K562 (cell line): ENCODE results near the gene NKAPL. TPM values are rescaled to one million over a fixed set of nuclear protein-coding genes. Genes with fewer than 3 reads are reported as not detected.
A peak's percentile ranks its signal among the peaks of the same experiment; 100 is the strongest.

ENCODE experiments used
- CCAR2 ChIP-seq: fragments of 200-400 bp; formaldehyde crosslinking; IDR thresholded peaks from 2 replicates; pipeline ENCODE4 v1.6.1; 2017; ENCODE audit warnings: mild to moderate bottlenecking, low read depth, low read length
- CEBPB ChIP-seq: fragments of 450-650 bp; IDR thresholded peaks from 2 replicates; pipeline ENCODE4 v1.6.1; 2016; ENCODE audit warnings: missing genetic modification characterization, missing compliant biosample characterization
- E2F3 ChIP-seq: fragments of 250-450 bp; sonication (Bioruptor Pico); IDR thresholded peaks from 2 replicates; pipeline ENCODE4 v1.4.0; 2020; ENCODE audit warnings: mild to moderate bottlenecking
- GATAD2A ChIP-seq: fragments of 450-650 bp; IDR thresholded peaks from 2 replicates; pipeline ENCODE4 v1.6.1; 2017
- MEF2D ChIP-seq: conservative IDR thresholded peaks from 2 replicates; pipeline ENCODE4 v1.6.1; 2016; ENCODE audit warnings: low read depth, missing genetic modification characterization, missing compliant biosample characterization
- NFE2 ChIP-seq: IDR thresholded peaks from 2 replicates; pipeline ENCODE4 v1.6.1; 2014; ENCODE audit warnings: antibody characterized with exemption, low read depth
- NR4A1 ChIP-seq, 2 experiments: fragments of 250-450 bp in 1 of 2; fragments of 450-650 bp in 1 of 2; sonication (Bioruptor Pico) in 1 of 2; IDR thresholded peaks; 2 replicates each; pipeline versions ENCODE4 v1.4.0 to v1.6.1; 2016 to 2020; ENCODE audit warnings: mild to moderate bottlenecking in 2 of 2, missing compliant biosample characterization in 1 of 2, missing genetic modification characterization in 1 of 2, moderate library complexity in 1 of 2
- POU5F1 ChIP-seq: fragments of 150-350 bp; IDR thresholded peaks from 2 replicates; pipeline ENCODE4 v1.6.1; 2014; ENCODE audit warnings: borderline replicate concordance, low read length, low read depth, mild to moderate bottlenecking; ENCODE audit not compliant: partially characterized antibody
- TBP ChIP-seq: optimal IDR thresholded peaks from 2 replicates; pipeline ENCODE3; 2011; ENCODE audit warnings: low read depth, low read length, improper control_type of control experiment
- ZNF3 ChIP-seq: fragments of 250-450 bp; sonication (Bioruptor Pico); IDR thresholded peaks from 2 replicates; pipeline ENCODE4 v1.5.0; 2021; ENCODE audit warnings: mild to moderate bottlenecking, moderate library complexity
- ZNF668 ChIP-seq: fragments of 250-450 bp; sonication (Bioruptor Pico); IDR thresholded peaks from 2 replicates; pipeline ENCODE4 v1.8.0; 2022; ENCODE audit warnings: mild to moderate bottlenecking, inconsistent platforms
- ZNF717 ChIP-seq: fragments of 250-450 bp; sonication (Bioruptor Pico); IDR thresholded peaks from 2 replicates; pipeline ENCODE4 v1.5.0; 2021
- polyA plus RNA-seq, 8 experiments: library from polyadenylated mRNA; depleted of rRNA in 4 of 8; stranded (reverse) in 5 of 8; unstranded in 3 of 8; fragments of >200 nt; fragmentation: Nextera tagmentation in 2 of 8; fragmentation: Illumina TruSeq in 1 of 8; extraction: Ambion mirVana in 2 of 8; extraction: Trizol in 1 of 8; gene quantifications; 2 replicates each; pipeline versions ENCODE4 v1.2.1 to v1.2.3, GENCODE V29; 2011 to 2014; ENCODE audit warnings: inconsistent platforms in 1 of 8, missing spikeins in 1 of 8
- total RNA-seq, 7 experiments: library from RNA; depleted of rRNA in 6 of 7; stranded (reverse); fragments of >200 nt in 6 of 7; fragmentation: Illumina TruSeq in 2 of 7; extraction: Trizol in 2 of 7; gene quantifications; 2 replicates each; pipeline versions ENCODE4 v1.2.1 to v1.2.3, GENCODE V29; 2011 to 2021; ENCODE audit warnings: low replicate concordance in 1 of 7
- TF ChIP-seq, protein P1 (sequence below): fragments of 450-650 bp; IDR thresholded peaks from 2 replicates; pipeline ENCODE4 v1.6.1; 2017; ENCODE audit warnings: antibody characterized with exemption, mild to moderate bottlenecking
- TF ChIP-seq, protein P2 (sequence below): fragments of 250-450 bp; sonication (Bioruptor Pico); IDR thresholded peaks from 2 replicates; pipeline ENCODE4 v1.5.0; 2021; ENCODE audit warnings: mild to moderate bottlenecking, borderline replicate concordance
- TF ChIP-seq, protein P3 (sequence below): sonication (generic); formaldehyde crosslinking; IDR thresholded peaks from 2 replicates; pipeline ENCODE4 v1.8.0; 2023; ENCODE audit warnings: mild to moderate bottlenecking, missing genetic modification reagents

The NKAPL gene
- total and polyA plus RNA-seq, 9 of the 15 experiments (the other 6 are each of a cell fraction or from before 2014, with no cell fraction given) = not detected

DNA sequence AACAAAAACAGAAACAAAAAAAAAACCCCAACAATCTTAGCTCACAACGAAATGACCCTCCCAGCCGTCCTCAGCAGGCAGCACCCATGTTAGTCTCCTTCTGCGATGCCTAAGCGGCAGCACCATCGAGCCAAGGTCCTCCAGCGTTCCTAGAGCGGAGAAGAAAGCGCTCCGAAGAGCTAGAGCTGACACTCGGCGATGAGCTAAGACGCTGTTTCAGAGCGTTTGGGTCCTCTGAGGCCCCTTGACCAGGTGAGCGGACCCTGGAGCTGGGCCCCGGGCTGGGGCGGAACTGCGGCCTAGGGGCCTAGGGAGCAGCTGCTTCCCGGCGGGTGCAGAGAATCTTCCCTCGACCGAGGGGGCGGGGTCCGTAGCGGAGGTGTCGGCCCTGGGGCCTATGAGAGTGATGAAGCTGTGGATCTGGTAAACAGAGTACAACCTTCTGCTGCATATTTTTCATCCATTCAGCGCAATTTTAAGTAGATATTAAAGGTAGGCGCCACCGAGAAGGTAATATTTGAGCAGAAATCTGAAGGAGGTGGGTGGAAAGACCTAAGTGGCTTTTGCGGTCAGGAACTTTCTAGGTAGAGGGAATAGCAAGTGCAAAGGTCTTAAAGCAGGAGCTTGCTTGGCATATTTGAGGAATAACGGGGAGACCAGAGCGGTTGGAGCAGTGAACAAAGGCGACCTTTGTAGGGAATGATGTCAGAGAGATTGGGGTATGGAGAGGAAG, 8.0 kb downstream of the NKAPL start, which contains the start of gene ZSCAN26 (continued):
- TF ChIP-seq, protein P1, sequence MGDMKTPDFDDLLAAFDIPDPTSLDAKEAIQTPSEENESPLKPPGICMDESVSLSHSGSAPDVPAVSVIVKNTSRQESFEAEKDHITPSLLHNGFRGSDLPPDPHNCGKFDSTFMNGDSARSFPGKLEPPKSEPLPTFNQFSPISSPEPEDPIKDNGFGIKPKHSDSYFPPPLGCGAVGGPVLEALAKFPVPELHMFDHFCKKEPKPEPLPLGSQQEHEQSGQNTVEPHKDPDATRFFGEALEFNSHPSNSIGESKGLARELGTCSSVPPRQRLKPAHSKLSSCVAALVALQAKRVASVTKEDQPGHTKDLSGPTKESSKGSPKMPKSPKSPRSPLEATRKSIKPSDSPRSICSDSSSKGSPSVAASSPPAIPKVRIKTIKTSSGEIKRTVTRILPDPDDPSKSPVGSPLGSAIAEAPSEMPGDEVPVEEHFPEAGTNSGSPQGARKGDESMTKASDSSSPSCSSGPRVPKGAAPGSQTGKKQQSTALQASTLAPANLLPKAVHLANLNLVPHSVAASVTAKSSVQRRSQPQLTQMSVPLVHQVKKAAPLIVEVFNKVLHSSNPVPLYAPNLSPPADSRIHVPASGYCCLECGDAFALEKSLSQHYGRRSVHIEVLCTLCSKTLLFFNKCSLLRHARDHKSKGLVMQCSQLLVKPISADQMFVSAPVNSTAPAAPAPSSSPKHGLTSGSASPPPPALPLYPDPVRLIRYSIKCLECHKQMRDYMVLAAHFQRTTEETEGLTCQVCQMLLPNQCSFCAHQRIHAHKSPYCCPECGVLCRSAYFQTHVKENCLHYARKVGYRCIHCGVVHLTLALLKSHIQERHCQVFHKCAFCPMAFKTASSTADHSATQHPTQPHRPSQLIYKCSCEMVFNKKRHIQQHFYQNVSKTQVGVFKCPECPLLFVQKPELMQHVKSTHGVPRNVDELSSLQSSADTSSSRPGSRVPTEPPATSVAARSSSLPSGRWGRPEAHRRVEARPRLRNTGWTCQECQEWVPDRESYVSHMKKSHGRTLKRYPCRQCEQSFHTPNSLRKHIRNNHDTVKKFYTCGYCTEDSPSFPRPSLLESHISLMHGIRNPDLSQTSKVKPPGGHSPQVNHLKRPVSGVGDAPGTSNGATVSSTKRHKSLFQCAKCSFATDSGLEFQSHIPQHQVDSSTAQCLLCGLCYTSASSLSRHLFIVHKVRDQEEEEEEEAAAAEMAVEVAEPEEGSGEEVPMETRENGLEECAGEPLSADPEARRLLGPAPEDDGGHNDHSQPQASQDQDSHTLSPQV = peak; percentile 62; the same call in 1 of the 2 replicates
- TF ChIP-seq NR4A1 (CRISPR knock-in tag; IDR thresholded peaks at IDR 0.05) (peak; percentile 86; the same call in 1 of the 2 replicates), NR4A1 (tag; IDR thresholded peaks at IDR 0.05) (no peak), ZNF717 (no peak), POU5F1 (no peak), CEBPB (tag) (no peak), TBP (peak; percentile 80), E2F3 (CRISPR knock-in tag) (0 out of 2 replicates have a peak, but pooled peaks have one; percentile 63), ZNF668 (CRISPR knock-in tag) (no peak), NFE2 (no peak), GATAD2A (no peak; the same call in 1 of the 2 replicates), MEF2D (tag) (no peak; the same call in 1 of the 2 replicates), ZNF3 (CRISPR knock-in tag) (no peak), CCAR2 (no peak)
- TF ChIP-seq, protein P2, sequence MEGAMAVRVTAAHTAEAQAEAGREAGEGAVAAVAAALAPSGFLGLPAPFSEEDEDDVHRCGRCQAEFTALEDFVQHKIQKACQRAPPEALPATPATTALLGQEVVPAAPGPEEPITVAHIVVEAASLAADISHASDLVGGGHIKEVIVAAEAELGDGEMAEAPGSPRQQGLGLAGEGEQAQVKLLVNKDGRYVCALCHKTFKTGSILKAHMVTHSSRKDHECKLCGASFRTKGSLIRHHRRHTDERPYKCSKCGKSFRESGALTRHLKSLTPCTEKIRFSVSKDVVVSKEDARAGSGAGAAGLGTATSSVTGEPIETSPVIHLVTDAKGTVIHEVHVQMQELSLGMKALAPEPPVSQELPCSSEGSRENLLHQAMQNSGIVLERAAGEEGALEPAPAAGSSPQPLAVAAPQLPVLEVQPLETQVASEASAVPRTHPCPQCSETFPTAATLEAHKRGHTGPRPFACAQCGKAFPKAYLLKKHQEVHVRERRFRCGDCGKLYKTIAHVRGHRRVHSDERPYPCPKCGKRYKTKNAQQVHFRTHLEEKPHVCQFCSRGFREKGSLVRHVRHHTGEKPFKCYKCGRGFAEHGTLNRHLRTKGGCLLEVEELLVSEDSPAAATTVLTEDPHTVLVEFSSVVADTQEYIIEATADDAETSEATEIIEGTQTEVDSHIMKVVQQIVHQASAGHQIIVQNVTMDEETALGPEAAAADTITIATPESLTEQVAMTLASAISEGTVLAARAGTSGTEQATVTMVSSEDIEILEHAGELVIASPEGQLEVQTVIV (CRISPR knock-in tag) = no peak
- TF ChIP-seq, protein P3, sequence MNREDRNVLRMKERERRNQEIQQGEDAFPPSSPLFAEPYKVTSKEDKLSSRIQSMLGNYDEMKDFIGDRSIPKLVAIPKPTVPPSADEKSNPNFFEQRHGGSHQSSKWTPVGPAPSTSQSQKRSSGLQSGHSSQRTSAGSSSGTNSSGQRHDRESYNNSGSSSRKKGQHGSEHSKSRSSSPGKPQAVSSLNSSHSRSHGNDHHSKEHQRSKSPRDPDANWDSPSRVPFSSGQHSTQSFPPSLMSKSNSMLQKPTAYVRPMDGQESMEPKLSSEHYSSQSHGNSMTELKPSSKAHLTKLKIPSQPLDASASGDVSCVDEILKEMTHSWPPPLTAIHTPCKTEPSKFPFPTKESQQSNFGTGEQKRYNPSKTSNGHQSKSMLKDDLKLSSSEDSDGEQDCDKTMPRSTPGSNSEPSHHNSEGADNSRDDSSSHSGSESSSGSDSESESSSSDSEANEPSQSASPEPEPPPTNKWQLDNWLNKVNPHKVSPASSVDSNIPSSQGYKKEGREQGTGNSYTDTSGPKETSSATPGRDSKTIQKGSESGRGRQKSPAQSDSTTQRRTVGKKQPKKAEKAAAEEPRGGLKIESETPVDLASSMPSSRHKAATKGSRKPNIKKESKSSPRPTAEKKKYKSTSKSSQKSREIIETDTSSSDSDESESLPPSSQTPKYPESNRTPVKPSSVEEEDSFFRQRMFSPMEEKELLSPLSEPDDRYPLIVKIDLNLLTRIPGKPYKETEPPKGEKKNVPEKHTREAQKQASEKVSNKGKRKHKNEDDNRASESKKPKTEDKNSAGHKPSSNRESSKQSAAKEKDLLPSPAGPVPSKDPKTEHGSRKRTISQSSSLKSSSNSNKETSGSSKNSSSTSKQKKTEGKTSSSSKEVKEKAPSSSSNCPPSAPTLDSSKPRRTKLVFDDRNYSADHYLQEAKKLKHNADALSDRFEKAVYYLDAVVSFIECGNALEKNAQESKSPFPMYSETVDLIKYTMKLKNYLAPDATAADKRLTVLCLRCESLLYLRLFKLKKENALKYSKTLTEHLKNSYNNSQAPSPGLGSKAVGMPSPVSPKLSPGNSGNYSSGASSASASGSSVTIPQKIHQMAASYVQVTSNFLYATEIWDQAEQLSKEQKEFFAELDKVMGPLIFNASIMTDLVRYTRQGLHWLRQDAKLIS (CRISPR knock-in tag) = peak; percentile 85
